Naive thymus-derived CD4-positive, alpha-beta T cell (primary cell): ENCODE measurements around the gene NPTX2. TPM values are rescaled to one million over a fixed set of nuclear protein-coding genes. Genes with fewer than 3 reads are reported as not detected.

Experiments
- ATAC-seq: fragments of 150-1000 bp; cut with Tn5 transposase; 2 replicates; pipeline ENCODE4 v1.10.0; 2021; ENCODE audit warnings: mild to moderate bottlenecking, moderate library complexity
- CTCF ChIA-PET: fragments of 350-600 bp; sonication (Branson Sonifier 250); formaldehyde crosslinking; loops from one replicate; lab custom pipeline; 2021; ENCODE audit warnings: antibody characterized with exemption; lab: Charles Lee
- POLR2A ChIA-PET: fragments of 350-600 bp; sonication (Branson Sonifier 250); formaldehyde crosslinking; loops from one replicate; lab custom pipeline; 2021; ENCODE audit warnings: antibody characterized with exemption, inconsistent platforms; lab: Charles Lee
- DNase-seq, 9 donors: peaks; one replicate each; pipeline versions ENCODE4 v3.0.0 to v3.0.0-alpha.2; 2020 to 2022; ENCODE audit warnings: mixed read lengths in 1 of 9
- H3K27ac ChIP-seq: one replicate; pipeline ENCODE4 v1.7.0; 2013; ENCODE audit warnings: mild to moderate bottlenecking, low read depth, low read length, moderate library complexity
- H3K27me3 ChIP-seq, 2 donors: one replicate each; pipeline ENCODE4 v1.7.0; 2013; ENCODE audit warnings: low read length in 2 of 2, mild to moderate bottlenecking in 2 of 2, moderate library complexity in 2 of 2; ENCODE audit not compliant: control insufficient read depth in 2 of 2, insufficient read depth in 2 of 2
- H3K36me3 ChIP-seq, 3 experiments: 1 replicate in 2 of 3; 2 replicates in 1 of 3; pipeline ENCODE4 v1.7.0; 2013; ENCODE audit warnings: low read length in 3 of 3, mild to moderate bottlenecking in 3 of 3, moderate library complexity in 1 of 3; ENCODE audit not compliant: insufficient read depth in 3 of 3, control insufficient read depth in 2 of 3
- H3K4me1 ChIP-seq, 2 donors: one replicate each; pipeline ENCODE4 v1.7.0; 2013; ENCODE audit warnings: low read length in 2 of 2, mild to moderate bottlenecking in 2 of 2, moderate library complexity in 1 of 2; ENCODE audit not compliant: control insufficient read depth in 2 of 2, insufficient read depth in 2 of 2
- H3K4me3 ChIP-seq: 2 replicates; pipeline ENCODE4 v1.7.0; 2013; ENCODE audit warnings: mild to moderate bottlenecking, low read length
- H3K9me3 ChIP-seq, 3 experiments: 1 replicate in 2 of 3; 2 replicates in 1 of 3; pipeline ENCODE4 v1.7.0; 2013; ENCODE audit warnings: low read length in 3 of 3; ENCODE audit not compliant: control insufficient read depth in 2 of 3
- H3K27ac Mint-ChIP-seq, 9 donors: one replicate each; pipeline ENCODE4 v1.8.0; 2020 to 2022; ENCODE audit warnings: mixed read lengths in 9 of 9, mild to moderate bottlenecking in 8 of 9, moderate library complexity in 5 of 9, inconsistent platforms in 2 of 9
- H3K27me3 Mint-ChIP-seq, 5 donors: one replicate each; pipeline ENCODE4 v1.8.0; 2021 to 2022; ENCODE audit warnings: mixed read lengths in 5 of 5, mild to moderate bottlenecking in 1 of 5
- H3K36me3 Mint-ChIP-seq, 5 donors: one replicate each; pipeline ENCODE4 v1.8.0; 2020 to 2022; ENCODE audit warnings: mixed read lengths in 5 of 5, mild to moderate bottlenecking in 3 of 5, inconsistent platforms in 1 of 5
- H3K4me1 Mint-ChIP-seq, 7 donors: one replicate each; pipeline ENCODE4 v1.8.0; 2020 to 2022; ENCODE audit warnings: mixed read lengths in 7 of 7, mild to moderate bottlenecking in 3 of 7, inconsistent platforms in 1 of 7
- H3K4me3 Mint-ChIP-seq, 10 donors: one replicate each; pipeline ENCODE4 v1.8.0; 2020 to 2022; ENCODE audit warnings: mild to moderate bottlenecking in 10 of 10, mixed read lengths in 10 of 10, moderate library complexity in 6 of 10, inconsistent platforms in 2 of 10
- H3K9me3 Mint-ChIP-seq, 11 donors: one replicate each; pipeline ENCODE4 v1.8.0; 2020 to 2022; ENCODE audit warnings: mixed read lengths in 11 of 11, mild to moderate bottlenecking in 4 of 11, inconsistent platforms in 1 of 11, moderate library complexity in 1 of 11
- intact Hi-C, 2 donors: fragments of 100-400 bp; cut with micrococcal nuclease; formaldehyde crosslinking; loops; one replicate each; pipeline ENCODE4 v1.15.1; 2023
- polyA plus RNA-seq, 2 donors: library from polyadenylated mRNA; unstranded; fragments of 300-500 nt; fragmentation: Illumina TruSeq; gene quantifications; one replicate each; pipeline ENCODE4 v1.2.3, GENCODE V29; 2021
- total RNA-seq, 6 experiments: library from RNA in 5 of 6; stranded (reverse) in 5 of 6; gene quantifications; 1 replicate in 5 of 6; 2 replicates in 1 of 6; pipeline ENCODE4 v1.2.3 and lab custom pipeline; 2021 to 2026

The NPTX2 gene
- total and polyA plus RNA-seq, 7 experiments from 2014 or later: 0.07 to 0.22 (median 0.19) TPM; not detected in 4

DNA sequence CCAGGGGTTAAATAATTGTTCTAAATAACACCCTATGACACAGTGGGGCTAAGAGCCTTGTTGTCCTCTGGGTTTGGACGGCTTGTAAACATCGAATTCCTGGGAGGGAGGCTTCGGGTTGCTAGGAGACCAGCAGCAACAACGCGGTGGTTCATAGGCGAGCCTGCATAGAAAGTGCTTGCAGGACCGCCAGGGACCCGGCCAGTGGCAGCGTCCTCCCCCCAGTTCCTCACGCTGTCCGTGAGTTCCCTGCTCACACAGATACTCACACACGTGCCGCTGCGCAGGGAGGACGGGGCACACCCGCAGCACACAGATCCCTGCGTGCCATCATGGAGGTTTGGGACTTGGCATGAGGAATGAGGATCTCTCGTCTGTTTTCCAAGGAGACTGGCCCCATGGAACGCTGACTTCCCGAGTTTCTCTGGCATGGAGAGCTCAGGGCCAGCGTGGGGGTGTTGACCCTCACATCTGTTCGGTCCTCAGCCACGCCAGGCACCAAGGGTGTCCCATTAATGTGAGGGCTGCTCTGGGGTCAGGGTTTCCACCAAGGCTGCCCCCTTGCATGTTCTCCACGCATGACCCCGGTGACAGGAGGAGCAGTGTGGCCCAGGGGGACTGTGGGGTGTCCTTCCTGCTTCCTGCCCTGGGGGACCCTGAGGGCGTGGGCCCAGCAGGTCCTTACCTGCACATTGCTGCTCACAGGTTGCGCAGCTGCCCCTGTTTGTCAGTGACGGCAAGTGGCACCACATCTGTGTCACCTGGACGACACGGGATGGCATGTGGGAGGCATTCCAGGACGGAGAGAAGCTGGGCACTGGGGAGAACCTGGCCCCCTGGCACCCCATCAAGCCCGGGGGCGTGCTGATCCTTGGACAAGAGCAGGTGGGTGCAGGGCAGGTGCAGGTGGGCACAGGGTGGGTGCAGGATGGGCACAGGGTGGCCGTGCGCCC, 9.7 kb downstream of the NPTX2 start:
- ChIA-PET POLR2A (no interaction called here), CTCF (no interaction called here)
- Histone ChIP-seq H3K4me1 (no peaks in the 10 kb centered on the region), H3K27me3 (no peaks in the 10 kb centered on the region), H3K4me3 (no peak overlapping the region), H3K27ac (no peak overlapping the region), H3K9me3 (no peaks in the 10 kb centered on the region), H3K36me3 (no peaks in the 10 kb centered on the region)
- H3K4me3 Mint-ChIP-seq: no peak overlapping the region
- peaks cover 0 to 37% (median 15%) of the 10 kb centered on the region in 5 donors for H3K27me3 Mint-ChIP-seq
- intact Hi-C loops: no loop called here
- ATAC-seq (peak; percentile 12), DNase-seq (no peak)
- H3K9me3 Mint-ChIP-seq: peaks cover 0 to 7% (median 2%) of the 10 kb centered on the region in 11 donors
- no peak overlapping the region for H3K27ac Mint-ChIP-seq
- no peaks in the 10 kb centered on the region for H3K4me1 Mint-ChIP-seq
- no peaks in the 10 kb centered on the region for H3K36me3 Mint-ChIP-seq

GRCh38 chr7:98627413-98627790, 10.3 kb downstream of the NPTX2 start:
- CTCF ChIA-PET: no interaction called here
- peak; percentile 12 for ATAC-seq
- no peak overlapping the region for H3K27ac ChIP-seq
- no peaks in the 10 kb centered on the region for H3K4me1 ChIP-seq
- no peaks in the 10 kb centered on the region for H3K9me3 ChIP-seq
- intact Hi-C loops: no loop called here
- DNase-seq: no peak
- Mint-ChIP-seq H3K27ac (no peak overlapping the region), H3K4me3 (no peak overlapping the region), H3K27me3 (peaks cover 0 to 38% (median 11%) of the 10 kb centered on the region in 5 donors), H3K9me3 (peaks cover 0 to 13% (median 7%) of the 10 kb centered on the region in 11 donors), H3K4me1 (no peaks in the 10 kb centered on the region), H3K36me3 (peaks cover 0 to 6% (median 0%) of the 10 kb centered on the region in 5 donors)
- no peak overlapping the region for H3K4me3 ChIP-seq
- POLR2A ChIA-PET: no interaction called here
- H3K27me3 ChIP-seq: no peaks in the 10 kb centered on the region
- H3K36me3 ChIP-seq: no peaks in the 10 kb centered on the region

- no peaks in the 10 kb centered on the region for H3K36me3 ChIP-seq
- no peaks in the 10 kb centered on the region for H3K27me3 ChIP-seq
- ATAC-seq (no peak), DNase-seq (no peak)
- H3K4me3 ChIP-seq: no peak overlapping the region
- Mint-ChIP-seq H3K4me1 (no peaks in the 10 kb centered on the region), H3K4me3 (no peak overlapping the region), H3K36me3 (peaks cover 0 to 7% (median 0%) of the 10 kb centered on the region in 5 donors), H3K27me3 (peaks cover 0 to 30% (median 9%) of the 10 kb centered on the region in 5 donors), H3K9me3 (peaks cover 0 to 19% (median 10%) of the 10 kb centered on the region in 11 donors), H3K27ac (no peak overlapping the region)
- intact Hi-C loops: no loop called here
- ChIA-PET POLR2A (no interaction called here), CTCF (no interaction called here)
- H3K4me1 ChIP-seq: no peaks in the 10 kb centered on the region
- no peak overlapping the region for H3K27ac ChIP-seq
- no peaks in the 10 kb centered on the region for H3K9me3 ChIP-seq
Observed at GRCh38 chr7:98628418-98628817, 11.3 kb downstream of the NPTX2 start.

DNA sequence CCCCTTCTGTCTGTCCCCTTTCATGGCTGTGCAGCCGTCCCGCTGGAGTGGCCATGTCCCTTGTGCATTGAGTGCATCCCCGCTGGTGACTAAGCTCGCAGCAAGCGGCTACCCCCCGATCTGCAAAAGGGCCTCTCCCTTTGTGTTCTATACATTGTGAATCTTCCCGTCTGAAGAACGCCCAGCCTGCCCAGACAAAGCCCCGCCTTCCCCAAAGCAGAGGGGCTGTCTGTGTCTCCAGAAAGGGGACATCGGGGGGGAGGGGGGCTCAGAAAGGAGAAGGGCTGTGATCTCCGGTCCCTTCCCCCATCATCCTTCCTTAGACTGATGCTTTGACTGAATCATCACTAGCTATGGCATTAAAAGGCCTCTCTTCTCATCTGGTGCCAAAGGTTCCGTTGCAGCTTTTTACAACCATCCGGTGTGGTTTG, 11.9 kb downstream of the NPTX2 start:
- Histone ChIP-seq H3K4me1 (no peaks in the 10 kb centered on the region), H3K36me3 (no peaks in the 10 kb centered on the region), H3K4me3 (no peak overlapping the region), H3K9me3 (no peaks in the 10 kb centered on the region), H3K27ac (no peak overlapping the region), H3K27me3 (no peaks in the 10 kb centered on the region)
- Mint-ChIP-seq H3K4me3 (no peak overlapping the region), H3K27ac (no peak overlapping the region), H3K27me3 (peaks cover 0 to 30% (median 11%) of the 10 kb centered on the region in 5 donors), H3K4me1 (no peaks in the 10 kb centered on the region), H3K36me3 (peaks cover 0 to 7% (median 0%) of the 10 kb centered on the region in 5 donors), H3K9me3 (peaks cover 0 to 25% (median 10%) of the 10 kb centered on the region in 11 donors)
- CTCF ChIA-PET: no interaction called here
- POLR2A ChIA-PET: no interaction called here
- intact Hi-C loops: no loop called here
- DNase-seq (no peak), ATAC-seq (no peak)

GRCh38 chr7:98630149-98630548, 13.1 kb downstream of the NPTX2 start:
- H3K27me3 ChIP-seq: no peaks in the 10 kb centered on the region
- peaks cover 0 to 27% (median 10%) of the 10 kb centered on the region in 11 donors for H3K9me3 Mint-ChIP-seq
- H3K4me1 ChIP-seq: no peaks in the 10 kb centered on the region
- peaks cover 0 to 30% (median 14%) of the 10 kb centered on the region in 5 donors for H3K27me3 Mint-ChIP-seq
- H3K27ac Mint-ChIP-seq: no peak overlapping the region
- ChIA-PET CTCF (no interaction called here), POLR2A (no interaction called here)
- no peak overlapping the region for H3K4me3 Mint-ChIP-seq
- H3K9me3 ChIP-seq: no peaks in the 10 kb centered on the region
- no peaks in the 10 kb centered on the region for H3K4me1 Mint-ChIP-seq
- H3K4me3 ChIP-seq: no peak overlapping the region
- DNase-seq: no peak
- intact Hi-C loops: no loop called here
- H3K36me3 Mint-ChIP-seq: peaks cover 0 to 7% (median 0%) of the 10 kb centered on the region in 5 donors
- H3K27ac ChIP-seq: no peak overlapping the region
- no peaks in the 10 kb centered on the region for H3K36me3 ChIP-seq
- ATAC-seq: no peak

DNA sequence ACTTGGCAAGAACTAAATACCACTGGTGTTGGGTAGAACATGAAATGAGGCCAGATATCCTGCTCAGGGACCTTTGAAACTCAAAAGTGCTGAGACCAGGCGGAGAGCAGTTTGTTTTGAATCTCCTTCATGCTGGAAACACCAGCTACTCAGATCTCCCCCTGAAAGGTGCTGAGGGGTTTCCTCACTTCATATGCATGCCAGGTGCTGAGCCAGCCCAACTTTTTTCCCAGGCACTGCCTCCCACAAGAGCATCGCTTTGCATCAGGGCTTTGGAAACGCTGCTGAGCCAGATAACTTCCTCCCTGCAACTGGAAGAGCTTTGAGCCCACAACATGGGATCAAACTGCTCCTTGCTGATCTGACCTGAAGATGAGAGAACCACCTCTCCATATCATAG, 13.7 kb downstream of the NPTX2 start:
- Mint-ChIP-seq H3K27ac (no peak overlapping the region), H3K4me3 (no peak overlapping the region), H3K27me3 (peaks cover 0 to 30% (median 14%) of the 10 kb centered on the region in 5 donors), H3K36me3 (peaks cover 0 to 7% (median 0%) of the 10 kb centered on the region in 5 donors), H3K9me3 (peaks cover 0 to 29% (median 10%) of the 10 kb centered on the region in 11 donors), H3K4me1 (no peaks in the 10 kb centered on the region)
- no peak for DNase-seq
- ATAC-seq: no peak
- Histone ChIP-seq H3K27me3 (no peaks in the 10 kb centered on the region), H3K36me3 (no peaks in the 10 kb centered on the region), H3K4me3 (no peak overlapping the region), H3K27ac (no peak overlapping the region), H3K9me3 (no peaks in the 10 kb centered on the region), H3K4me1 (no peaks in the 10 kb centered on the region)
- intact Hi-C loops: no loop called here
- ChIA-PET CTCF (no interaction called here), POLR2A (no interaction called here)
